HG03558 (cell line): Measurements from ENCODE around the gene IL2RA.
"Not testable (repeated sequence)": the region's sequence is repeated elsewhere in the genome, so short reads cannot be mapped to it uniquely, and the experiment has no call there.

Experiments
- ATAC-seq: cut with Tn5 transposase; IDR thresholded peaks from one replicate; pipeline ENCODE4 v1.9.1; 2021; ENCODE audit warnings: moderate number of reproducible peaks; ENCODE audit not compliant: unreplicated experiment; ENCODE audit errors: extremely low read depth

IL2RA gene

GRCh38 chr10:6083523-6084475 is 21.6 kb upstream of the IL2RA start:
- no peak for ATAC-seq

GRCh38 chr10:6082496-6083395 is 20.6 kb upstream of the IL2RA start:
- no peak for ATAC-seq

- ATAC-seq, result no peak
Measured at GRCh38 chr10:6080417-6080973, 18.3 kb upstream of the IL2RA start.

- no peak for ATAC-seq
Measured at GRCh38 chr10:6079044-6079443, 16.9 kb upstream of the IL2RA start.

- ATAC-seq, result no peak
Measured at GRCh38 chr10:6077071-6077675, 15.0 kb upstream of the IL2RA start.

GRCh38 chr10:6074489-6075301 is 12.5 kb upstream of the IL2RA start:
- no peak for ATAC-seq

- peak; percentile 44 for ATAC-seq
Measured at GRCh38 chr10:6072215-6072934, 10.2 kb upstream of the IL2RA start.

- ATAC-seq, result no peak
Measured at GRCh38 chr10:6071181-6072175, 9.3 kb upstream of the IL2RA start.

GRCh38 chr10:6070660-6071059 is 8.5 kb upstream of the IL2RA start:
- ATAC-seq, result no peak

- ATAC-seq, result no peak
Measured at GRCh38 chr10:6069081-6069931, 7.1 kb upstream of the IL2RA start.

GRCh38 chr10:6068422-6068821 is 6.3 kb upstream of the IL2RA start:
- no peak for ATAC-seq

- no peak for ATAC-seq
Measured at GRCh38 chr10:6068006-6068405, 5.8 kb upstream of the IL2RA start.

GRCh38 chr10:6067457-6067856 is 5.3 kb upstream of the IL2RA start:
- ATAC-seq, result no peak

- no peak for ATAC-seq
Measured at GRCh38 chr10:6065835-6066234, 3.7 kb upstream of the IL2RA start.

- no peak for ATAC-seq
Measured at GRCh38 chr10:6065406-6065805, 3.2 kb upstream of the IL2RA start.

- not testable (repeated sequence) for ATAC-seq
Measured at GRCh38 chr10:6064726-6065125, 2.6 kb upstream of the IL2RA start.

- ATAC-seq, result no peak
Measured at GRCh38 chr10:6064119-6064518, 2.0 kb upstream of the IL2RA start.
